H9 (cell line): ENCODE data around the gene C1RL. TPM values are rescaled to one million over a fixed set of nuclear protein-coding genes. Genes with fewer than 3 reads are reported as not detected.

Source experiments
- DNase-seq: peaks from one replicate; pipeline ENCODE4 v3.0.0-alpha.2; 2017
- H2AFZ ChIP-seq: one replicate; pipeline ENCODE4 v1.6.1; 2013; ENCODE audit warnings: mild to moderate bottlenecking, low read length, control low read depth, moderate library complexity
- H2AK5ac ChIP-seq: 2 replicates; pipeline ENCODE4 v1.6.1; 2013; ENCODE audit warnings: low read length, control low read depth, mixed read lengths; ENCODE audit not compliant: insufficient read length
- H2BK120ac ChIP-seq: one replicate; pipeline ENCODE4 v1.6.1; 2013; ENCODE audit warnings: low read depth, mild to moderate bottlenecking, low read length, control low read depth, inconsistent platforms; ENCODE audit not compliant: poor library complexity, severe bottlenecking
- H2BK12ac ChIP-seq: 2 replicates; pipeline ENCODE4 v1.6.1; 2013; ENCODE audit warnings: low read length, control low read depth, mixed read lengths, low read depth; ENCODE audit not compliant: insufficient read length
- H2BK15ac ChIP-seq: 2 replicates; pipeline ENCODE4 v1.6.1; 2013; ENCODE audit warnings: low read depth, low read length, control low read depth
- H2BK20ac ChIP-seq: one replicate; pipeline ENCODE4 v1.6.1; 2013; ENCODE audit warnings: low read depth, mild to moderate bottlenecking, low read length, control low read depth, inconsistent platforms; ENCODE audit not compliant: poor library complexity, severe bottlenecking
- H2BK5ac ChIP-seq: 2 replicates; pipeline ENCODE4 v1.6.1; 2013; ENCODE audit warnings: low read length, control low read depth, mixed read lengths; ENCODE audit not compliant: insufficient read length
- H3K14ac ChIP-seq: 2 replicates; pipeline ENCODE4 v1.6.1; 2013; ENCODE audit warnings: low read length, control low read depth; ENCODE audit not compliant: insufficient read depth
- H3K18ac ChIP-seq: 2 replicates; pipeline ENCODE4 v1.6.1; 2013; ENCODE audit warnings: low read depth, mild to moderate bottlenecking, mixed read lengths, low read length, control low read depth; ENCODE audit not compliant: insufficient read length
- H3K23ac ChIP-seq: 2 replicates; pipeline ENCODE4 v1.6.1; 2013; ENCODE audit warnings: low read length, control low read depth, mixed read lengths, low read depth; ENCODE audit not compliant: insufficient read length
- H3K23me2 ChIP-seq: 2 replicates; pipeline ENCODE4 v1.6.1; 2013; ENCODE audit warnings: low read depth, mild to moderate bottlenecking, mixed read lengths, low read length, control low read depth; ENCODE audit not compliant: insufficient read length, poor library complexity, severe bottlenecking
- H3K27ac ChIP-seq: 2 replicates; pipeline ENCODE4 v1.5.1; 2013; ENCODE audit warnings: low read length, control low read depth, mixed read lengths, low read depth; ENCODE audit not compliant: insufficient read length
- H3K27me3 ChIP-seq: 2 replicates; pipeline ENCODE4 v1.6.1; 2013; ENCODE audit warnings: low read length, control low read depth, inconsistent platforms; ENCODE audit not compliant: insufficient read depth
- H3K4ac ChIP-seq: 2 replicates; pipeline ENCODE4 v1.6.1; 2013; ENCODE audit warnings: low read depth, mild to moderate bottlenecking, control low read depth, inconsistent platforms, low read length, moderate library complexity
- H3K4me1 ChIP-seq: 2 replicates; pipeline ENCODE4 v1.6.1; 2013; ENCODE audit warnings: low read length, control low read depth, inconsistent platforms; ENCODE audit not compliant: insufficient read depth
- H3K4me2 ChIP-seq: 2 replicates; pipeline ENCODE4 v1.6.1; 2013; ENCODE audit warnings: low read length, control low read depth, mixed read lengths; ENCODE audit not compliant: insufficient read length, insufficient read depth
- H3K56ac ChIP-seq: 2 replicates; pipeline ENCODE4 v1.6.1; 2013; ENCODE audit warnings: low read depth, mild to moderate bottlenecking, mixed read lengths, low read length, control low read depth; ENCODE audit not compliant: insufficient read length
- H3K79me1 ChIP-seq: 2 replicates; pipeline ENCODE4 v1.6.1; 2013; ENCODE audit warnings: low read depth, mild to moderate bottlenecking, moderate library complexity, low read length, control low read depth, inconsistent platforms; ENCODE audit not compliant: insufficient read depth, poor library complexity, severe bottlenecking
- H3K79me2 ChIP-seq: 2 replicates; pipeline ENCODE4 v1.6.1; 2013; ENCODE audit warnings: low read length, control low read depth, inconsistent platforms; ENCODE audit not compliant: insufficient read depth
- H3K9ac ChIP-seq: 2 replicates; pipeline ENCODE4 v1.6.1; 2013; ENCODE audit warnings: low read length, control low read depth, mixed read lengths; ENCODE audit not compliant: insufficient read length; ENCODE audit errors: extremely low read depth
- H3K9me3 ChIP-seq: one replicate; pipeline ENCODE4 v1.6.1; 2013; ENCODE audit warnings: low read depth, low read length, inconsistent platforms; ENCODE audit not compliant: control insufficient read depth
- H3T11ph ChIP-seq: one replicate; pipeline ENCODE4 v1.6.1; 2013; ENCODE audit warnings: mild to moderate bottlenecking, low read length, control low read depth, inconsistent platforms
- H4K20me1 ChIP-seq: one replicate; pipeline ENCODE4 v1.6.1; 2013; ENCODE audit not compliant: control insufficient read depth, insufficient read length, insufficient read depth
- H4K5ac ChIP-seq: 2 replicates; pipeline ENCODE4 v1.6.1; 2013; ENCODE audit warnings: low read depth, mild to moderate bottlenecking, mixed read lengths, low read length, control low read depth; ENCODE audit not compliant: insufficient read length
- H4K8ac ChIP-seq: replicated peaks from 2 replicates; pipeline ENCODE4 v1.6.1; 2013; ENCODE audit warnings: low read length, control low read depth, mixed read lengths, low read depth; ENCODE audit not compliant: insufficient read length
- H4K91ac ChIP-seq: 2 replicates; pipeline ENCODE4 v1.6.1; 2013; ENCODE audit warnings: low read depth, mild to moderate bottlenecking, moderate library complexity, mixed read lengths, low read length, control low read depth; ENCODE audit not compliant: insufficient read length
- H3K27ac Mint-ChIP-seq, 3 experiments: 2 replicates in 2 of 3; 3 replicates in 1 of 3; pipeline ENCODE4 v1.8.0; 2020 to 2021; ENCODE audit warnings: mixed read lengths in 3 of 3, mild to moderate bottlenecking in 1 of 3, moderate library complexity in 1 of 3
- H3K27me3 Mint-ChIP-seq: 2 replicates; pipeline ENCODE4 v1.8.0; 2021; ENCODE audit warnings: low read depth, mild to moderate bottlenecking, moderate library complexity, mixed read lengths
- H3K36me3 Mint-ChIP-seq, 3 experiments: 2 replicates in 2 of 3; 3 replicates in 1 of 3; pipeline ENCODE4 v1.8.0; 2020 to 2021; ENCODE audit warnings: low read depth in 3 of 3, mixed read lengths in 3 of 3; ENCODE audit not compliant: insufficient read depth in 1 of 3
- H3K4me1 Mint-ChIP-seq, 2 experiments: 2 replicates each; pipeline ENCODE4 v1.8.0; 2020; ENCODE audit warnings: mixed read lengths in 2 of 2
- H3K4me3 Mint-ChIP-seq, 2 experiments: 2 replicates in 1 of 2; 3 replicates in 1 of 2; pipeline ENCODE4 v1.8.0; 2020 to 2021; ENCODE audit warnings: mild to moderate bottlenecking in 2 of 2, mixed read lengths in 2 of 2, moderate library complexity in 1 of 2
- H3K9me3 Mint-ChIP-seq, 2 experiments: 2 replicates in 1 of 2; 3 replicates in 1 of 2; pipeline ENCODE4 v1.8.0; 2020; ENCODE audit warnings: mild to moderate bottlenecking in 2 of 2, mixed read lengths in 2 of 2, moderate library complexity in 1 of 2
- CTCF ChIP-seq: fragments of 200-600 bp; sonication (generic); conservative IDR thresholded peaks from 3 replicates; pipeline ENCODE4 v1.8.0; 2021; ENCODE audit warnings: antibody characterized with exemption, mild to moderate bottlenecking
- WGBS: extraction: QIAGEN DNeasy Blood & Tissue Kit; methylation state at CpG from one replicate; pipeline ENCODE4 v1.1.7; 2013; ENCODE audit warnings: missing lambda C conversion rate, low lambda C conversion rate, mixed read lengths; ENCODE audit not compliant: insufficient read length; ENCODE audit errors: extremely low coverage; 5-methylcytosine and 5-hydroxymethylcytosine counted together
- total RNA-seq: library from RNA; stranded (reverse); gene quantifications from 2 replicates; pipeline ENCODE4 v1.2.1, GENCODE V29; 2021

The C1RL gene
- total RNA-seq, 1 experiment from 2014 or later = 15.1 TPM

GRCh38 chr12:7117670-7118069 is 8.7 kb upstream of the C1RL start:
- no peaks in the 10 kb centered on the region; a peak in 1 of 7 replicates for H3K36me3 Mint-ChIP-seq
- Histone ChIP-seq H3K9me3 (no peaks in the 10 kb centered on the region), H3K14ac (no peak overlapping the region), H3K9ac (no peak overlapping the region), H2BK5ac (no peak overlapping the region), H2BK15ac (no peak overlapping the region), H3K79me2 (no peaks in the 10 kb centered on the region), H4K5ac (no peak overlapping the region), H3K18ac (no peak overlapping the region), H3K4me2 (no peak overlapping the region), H2BK20ac (no peak overlapping the region), H2BK12ac (no peak overlapping the region), H2BK120ac (no peak overlapping the region), H2AFZ (no peak overlapping the region), H4K91ac (no peak overlapping the region), H3K27ac (no peak overlapping the region), H3K23me2 (no peaks in the 10 kb centered on the region), H3K56ac (no peak overlapping the region), H2AK5ac (no peak overlapping the region), H3K79me1 (no peaks in the 10 kb centered on the region), H4K8ac (no peak overlapping the region), H3K23ac (no peak overlapping the region), H3T11ph (no peak overlapping the region), H3K4ac (no peak overlapping the region), H3K27me3 (no peaks in the 10 kb centered on the region), H3K4me1 (no peaks in the 10 kb centered on the region), H4K20me1 (no peaks in the 10 kb centered on the region)
- peaks cover 6% of the 10 kb centered on the region for H3K27me3 Mint-ChIP-seq
- no peaks in the 10 kb centered on the region for H3K9me3 Mint-ChIP-seq
- no peak overlapping the region for H3K27ac Mint-ChIP-seq
- no peak for DNase-seq
- no CpG with 5 or more reads among the region's 3 CpGs for WGBS
- H3K4me3 Mint-ChIP-seq = no peak overlapping the region
- peaks cover 0 to 5% of the 10 kb centered on the region in 2 experiments; a peak in 2 of 4 replicates for H3K4me1 Mint-ChIP-seq
- TF ChIP-seq CTCF = no peak
